ENCODE data around the gene CCDC8.

CCDC8 gene

DNA sequence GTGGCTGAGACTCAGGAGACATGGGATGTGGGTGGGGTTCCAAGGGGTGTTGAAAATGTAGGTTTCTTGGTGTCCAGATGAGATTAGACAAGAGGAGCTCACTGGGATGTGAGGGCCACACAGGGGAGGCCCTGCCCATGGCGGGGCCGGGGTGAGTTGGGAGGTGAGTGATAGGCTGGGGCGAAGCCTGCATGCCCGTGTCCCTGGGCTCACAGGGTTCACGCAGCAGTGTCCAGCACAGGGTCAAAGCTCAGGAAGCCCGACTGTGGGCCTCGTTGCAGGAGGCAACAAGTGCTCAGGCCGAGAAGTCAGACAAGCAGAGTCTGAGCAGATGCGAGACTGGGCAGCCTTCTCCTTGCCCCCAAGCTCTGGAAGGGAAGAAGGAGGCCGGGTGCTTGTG lies 27.2 kb downstream of the CCDC8 start:
- TF ChIP-seq, protein P1, sequence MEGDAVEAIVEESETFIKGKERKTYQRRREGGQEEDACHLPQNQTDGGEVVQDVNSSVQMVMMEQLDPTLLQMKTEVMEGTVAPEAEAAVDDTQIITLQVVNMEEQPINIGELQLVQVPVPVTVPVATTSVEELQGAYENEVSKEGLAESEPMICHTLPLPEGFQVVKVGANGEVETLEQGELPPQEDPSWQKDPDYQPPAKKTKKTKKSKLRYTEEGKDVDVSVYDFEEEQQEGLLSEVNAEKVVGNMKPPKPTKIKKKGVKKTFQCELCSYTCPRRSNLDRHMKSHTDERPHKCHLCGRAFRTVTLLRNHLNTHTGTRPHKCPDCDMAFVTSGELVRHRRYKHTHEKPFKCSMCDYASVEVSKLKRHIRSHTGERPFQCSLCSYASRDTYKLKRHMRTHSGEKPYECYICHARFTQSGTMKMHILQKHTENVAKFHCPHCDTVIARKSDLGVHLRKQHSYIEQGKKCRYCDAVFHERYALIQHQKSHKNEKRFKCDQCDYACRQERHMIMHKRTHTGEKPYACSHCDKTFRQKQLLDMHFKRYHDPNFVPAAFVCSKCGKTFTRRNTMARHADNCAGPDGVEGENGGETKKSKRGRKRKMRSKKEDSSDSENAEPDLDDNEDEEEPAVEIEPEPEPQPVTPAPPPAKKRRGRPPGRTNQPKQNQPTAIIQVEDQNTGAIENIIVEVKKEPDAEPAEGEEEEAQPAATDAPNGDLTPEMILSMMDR (conservative IDR thresholded peaks at IDR 0.05; ENCODE audit: low read depth, low read length), result no peak
- no peak overlapping the region for H3K4me3 ChIP-seq (ENCODE audit: low read length)
- DNase-seq (ENCODE audit: low read depth), result no peak

DNA sequence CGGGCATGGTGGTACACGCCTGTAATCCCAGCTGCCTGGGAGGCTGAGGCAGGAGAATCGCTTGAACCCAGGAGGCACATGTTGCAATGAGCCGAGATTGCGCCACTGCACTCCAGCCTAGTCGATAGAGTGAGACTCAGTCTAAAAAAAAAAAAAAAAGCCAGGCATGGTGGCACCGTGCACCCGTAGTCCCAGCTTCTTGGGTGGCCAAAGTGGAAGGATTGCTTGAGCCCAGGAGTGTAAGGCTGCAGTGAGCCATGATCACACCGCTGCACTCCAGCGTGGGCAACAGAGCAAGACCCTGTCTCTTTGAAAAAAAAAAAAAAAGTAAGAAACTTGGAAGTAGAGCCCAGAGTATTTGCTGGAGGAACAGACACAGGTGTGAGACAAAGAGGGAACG lies 27.7 kb downstream of the CCDC8 start:
- no peak for DNase-seq (ENCODE audit: low read depth)
- TF ChIP-seq, protein P1 (conservative IDR thresholded peaks at IDR 0.05; ENCODE audit: low read depth, low read length), result no peak
- H3K4me3 ChIP-seq (ENCODE audit: low read length), result no peak overlapping the region

DNA sequence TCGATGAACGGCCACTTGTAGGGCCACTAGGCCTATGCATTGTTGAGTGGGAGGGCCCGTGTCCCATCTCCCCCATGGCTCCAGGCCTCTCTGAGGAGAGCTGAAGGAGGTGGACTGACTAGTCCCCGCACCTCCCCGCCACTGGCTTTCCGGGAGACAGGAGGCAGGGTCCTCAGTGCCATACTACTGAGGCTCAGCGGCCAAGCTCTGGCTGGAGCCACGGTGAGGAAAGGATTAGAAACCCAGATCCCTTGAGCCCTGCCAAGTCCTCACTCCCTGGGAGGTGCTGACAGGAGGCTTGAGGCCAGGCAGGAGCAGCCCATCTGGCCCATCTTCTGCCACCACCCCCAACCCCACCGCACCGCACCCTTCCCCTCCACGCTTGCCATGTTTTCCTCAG lies 29.0 kb downstream of the CCDC8 start:
- no peak overlapping the region for H3K4me3 ChIP-seq (ENCODE audit: low read length)
- TF ChIP-seq, protein P1 (conservative IDR thresholded peaks at IDR 0.05; ENCODE audit: low read depth, low read length), result no peak
- no peak for DNase-seq (ENCODE audit: low read depth)

DNA sequence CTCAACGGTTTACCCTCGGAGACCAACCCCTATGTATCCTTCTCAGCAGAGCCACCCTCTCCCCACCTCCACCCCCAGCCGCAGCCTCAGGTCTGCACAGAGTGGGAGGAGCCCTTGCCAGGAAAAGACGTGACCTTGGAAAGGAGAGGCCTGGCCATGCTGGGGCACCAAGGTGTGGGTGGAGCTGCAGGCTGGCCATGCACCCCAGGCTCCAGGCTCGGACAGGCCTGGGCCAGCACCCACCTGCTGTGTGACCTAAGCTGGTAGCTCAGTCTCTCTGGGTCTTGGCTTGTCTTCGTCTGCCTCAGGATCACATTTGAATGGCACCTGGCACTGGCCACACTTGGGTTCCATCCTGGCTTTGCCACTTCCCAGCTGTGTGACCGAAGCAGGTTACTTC lies 29.5 kb downstream of the CCDC8 start:
- DNase-seq (ENCODE audit: low read depth), result no peak
- TF ChIP-seq, protein P1 (conservative IDR thresholded peaks at IDR 0.05; ENCODE audit: low read depth, low read length), result no peak
- H3K4me3 ChIP-seq (ENCODE audit: low read length), result no peak overlapping the region

DNA sequence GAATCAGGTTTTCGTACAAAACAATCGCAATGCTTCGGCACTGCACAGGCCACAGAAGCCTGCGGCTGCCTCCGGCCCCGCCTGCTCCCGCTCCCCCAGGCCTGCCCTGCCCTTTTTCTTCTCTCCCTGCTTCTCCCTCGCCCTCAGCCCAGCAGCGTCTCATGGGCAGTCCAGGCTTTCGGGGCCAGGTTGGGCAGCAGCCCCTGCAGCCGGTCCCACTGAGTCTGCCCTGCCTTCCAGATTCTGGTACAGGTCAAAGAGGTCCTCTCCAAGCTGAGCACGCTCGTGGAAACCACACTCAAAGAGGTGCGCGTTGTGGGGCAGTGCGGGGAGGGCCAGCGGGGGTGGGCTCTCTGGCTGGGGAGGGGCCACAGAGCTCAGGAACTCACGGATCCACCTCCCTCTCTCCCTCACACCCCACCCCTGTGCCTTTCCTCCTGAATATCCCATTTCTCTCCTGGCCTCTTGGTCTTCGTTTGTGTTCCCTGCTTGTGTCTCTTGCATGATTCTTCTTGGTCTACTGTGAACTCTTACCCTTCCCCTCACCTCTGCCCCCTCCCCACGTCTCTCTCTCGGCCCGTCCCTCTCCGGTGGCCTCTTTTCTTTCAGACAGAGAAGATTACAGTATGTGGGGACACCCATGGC lies 30.1 kb downstream of the CCDC8 start:
- no peak for DNase-seq (ENCODE audit: low read depth)
- H3K4me3 ChIP-seq (ENCODE audit: low read length), result no peak overlapping the region
- TF ChIP-seq, protein P1 (conservative IDR thresholded peaks at IDR 0.05; ENCODE audit: low read depth, low read length), result no peak

DNA sequence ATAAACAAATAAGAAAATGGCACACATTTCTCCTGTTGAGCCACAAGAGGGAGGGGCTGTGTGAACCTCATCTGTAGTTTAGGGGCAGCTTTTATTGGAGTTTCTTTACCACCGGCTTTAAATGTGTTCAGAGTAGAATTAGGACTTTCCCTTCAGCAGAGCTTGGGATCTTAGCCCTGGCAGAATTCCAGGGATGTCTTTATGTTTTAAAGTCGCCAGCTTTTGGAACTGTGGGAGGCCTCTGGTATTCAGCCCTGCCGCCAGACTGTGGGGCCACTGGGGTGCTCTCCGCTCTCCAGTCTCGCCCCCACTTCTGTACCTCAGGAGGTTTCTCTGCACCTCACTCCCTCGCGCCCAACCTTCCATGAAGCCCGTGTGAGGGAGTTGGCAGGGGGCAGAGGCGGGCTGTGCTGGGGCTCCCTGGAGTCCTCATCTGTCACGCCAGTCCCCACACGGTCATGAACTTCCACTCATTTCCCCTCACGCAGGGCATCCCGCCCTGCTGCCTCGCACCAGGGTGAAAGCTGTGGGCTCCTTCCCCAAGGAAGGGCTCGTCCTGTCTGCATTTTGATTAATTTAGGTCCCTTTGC lies 31.5 kb downstream of the CCDC8 start:
- H3K4me3 ChIP-seq (ENCODE audit: low read length), result no peak overlapping the region
- TF ChIP-seq, protein P1 (conservative IDR thresholded peaks at IDR 0.05; ENCODE audit: low read depth, low read length), result no peak
- DNase-seq (ENCODE audit: low read depth), result no peak

DNA sequence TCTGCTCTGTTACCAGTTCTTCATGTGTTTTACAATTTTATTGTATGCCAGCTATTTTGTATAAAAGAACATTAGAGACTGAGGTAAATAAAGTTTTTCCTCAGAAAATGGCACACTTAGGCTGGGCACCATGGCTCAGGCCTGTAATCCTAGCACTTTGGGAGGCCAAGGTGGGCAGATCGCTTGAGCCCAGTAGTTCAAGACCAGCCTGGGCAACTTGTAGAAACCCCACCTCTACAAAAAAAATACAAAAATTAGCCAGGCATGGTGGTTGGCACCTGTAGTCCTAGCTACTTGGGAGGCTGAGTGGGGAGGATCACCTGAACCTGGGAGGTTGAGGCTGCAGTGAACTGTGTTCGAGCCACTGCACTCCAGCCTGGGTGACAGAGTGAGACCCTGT lies 32.0 kb downstream of the CCDC8 start:
- no peak overlapping the region for H3K4me3 ChIP-seq (ENCODE audit: low read length)
- no peak for DNase-seq (ENCODE audit: low read depth)
- TF ChIP-seq, protein P1 (conservative IDR thresholded peaks at IDR 0.05; ENCODE audit: low read depth, low read length), result no peak

Data from retinal pigment epithelial cell (primary cell).